HEK293 (cell line): ENCODE measurements around the gene THRA.

Experiments used
- CTCF ChIA-PET: fragments of 350-600 bp; formaldehyde crosslinking; extraction: SDS; loops from one replicate; lab custom pipeline; 2021; ENCODE audit warnings: antibody characterized with exemption; lab: Yijun Ruan, JAX
- POLR2A ChIA-PET: fragments of 300-600 bp; formaldehyde crosslinking; extraction: SDS; loops from one replicate; lab custom pipeline; 2020; ENCODE audit warnings: antibody characterized with exemption, inconsistent platforms; lab: Yijun Ruan, JAX
- H3K27ac ChIP-seq: fragments of 200-500 bp; sonication (Bioruptor generic); 2 replicates; pipeline ENCODE4 v1.5.1; 2014; ENCODE audit warnings: low read depth, low read length, control low read depth, inconsistent platforms; ENCODE audit errors: extremely low read depth
- H3K36me3 ChIP-seq, 2 experiments: fragments of 200-500 bp in 1 of 2; sonication (Bioruptor generic) in 1 of 2; 1 replicate in 1 of 2; 2 replicates in 1 of 2; pipeline ENCODE4 v1.5.1; 2014 to 2017; ENCODE audit warnings: inconsistent platforms in 2 of 2, low read length in 2 of 2; ENCODE audit not compliant: control insufficient read depth in 2 of 2, insufficient read depth in 1 of 2
- H3K4me1 ChIP-seq: fragments of 200-500 bp; sonication (Bioruptor generic); 2 replicates; pipeline ENCODE4 v1.5.1; 2014; ENCODE audit warnings: mild to moderate bottlenecking, low read length, inconsistent platforms; ENCODE audit not compliant: control insufficient read depth, insufficient read depth
- H3K4me3 ChIP-seq: 2 replicates; pipeline ENCODE4 v1.5.1; 2011; ENCODE audit warnings: low read depth, mild to moderate bottlenecking, control low read depth, low read length, moderate library complexity
- H3K9me3 ChIP-seq: fragments of 200-500 bp; sonication (Bioruptor generic); 2 replicates; pipeline ENCODE4 v1.5.1; 2014; ENCODE audit warnings: low read depth, low read length, inconsistent platforms; ENCODE audit not compliant: control insufficient read depth, insufficient read depth
- GLI4 ChIP-seq: fragments of 450-650 bp; formaldehyde crosslinking; IDR thresholded peaks from 2 replicates; pipeline ENCODE4 v1.5.1; 2016; ENCODE audit warnings: missing biosample characterization, missing genetic modification characterization
- GLIS2 ChIP-seq: fragments of 450-650 bp; formaldehyde crosslinking; IDR thresholded peaks from 2 replicates; pipeline ENCODE4 v1.5.1; 2016; ENCODE audit warnings: missing biosample characterization, missing genetic modification characterization
- KLF10 ChIP-seq: fragments of 450-650 bp; IDR thresholded peaks from 2 replicates; pipeline ENCODE4 v1.5.1; 2018; ENCODE audit warnings: missing biosample characterization, mild to moderate bottlenecking, missing genetic modification characterization
- KLF7 ChIP-seq: fragments of 450-650 bp; formaldehyde crosslinking; IDR thresholded peaks from 2 replicates; pipeline ENCODE4 v1.5.1; 2016; ENCODE audit warnings: missing biosample characterization, missing genetic modification characterization, borderline replicate concordance
- MEIS1 ChIP-seq: sonication (generic); formaldehyde crosslinking; IDR thresholded peaks from 2 replicates; pipeline ENCODE4 v1.8.1; 2022; ENCODE audit warnings: missing genetic modification reagents, mild to moderate bottlenecking, borderline replicate concordance
- ZBTB1 ChIP-seq: fragments of 450-650 bp; formaldehyde crosslinking; IDR thresholded peaks from 2 replicates; pipeline ENCODE4 v1.5.1; 2016; ENCODE audit warnings: missing biosample characterization, missing genetic modification characterization
- ZBTB10 ChIP-seq: fragments of 450-650 bp; formaldehyde crosslinking; IDR thresholded peaks from 2 replicates; pipeline ENCODE4 v1.5.1; 2016; ENCODE audit warnings: missing biosample characterization, missing genetic modification characterization
- ZBTB20 ChIP-seq: fragments of 450-650 bp; formaldehyde crosslinking; IDR thresholded peaks from 2 replicates; pipeline ENCODE4 v1.5.1; 2016; ENCODE audit warnings: missing biosample characterization, missing genetic modification characterization
- ZEB2 ChIP-seq: fragments of 450-650 bp; formaldehyde crosslinking; IDR thresholded peaks from 2 replicates; pipeline ENCODE4 v1.5.1; 2016; ENCODE audit warnings: missing biosample characterization, missing genetic modification characterization
- ZFHX2 ChIP-seq: fragments of 450-650 bp; formaldehyde crosslinking; conservative IDR thresholded peaks from 2 replicates; pipeline ENCODE4 v1.5.1; 2016; ENCODE audit warnings: missing biosample characterization, missing genetic modification characterization
- ZNF175 ChIP-seq: fragments of 450-650 bp; formaldehyde crosslinking; IDR thresholded peaks from 2 replicates; pipeline ENCODE4 v1.5.1; 2016; ENCODE audit warnings: missing biosample characterization, missing genetic modification characterization
- ZNF19 ChIP-seq: fragments of 450-650 bp; formaldehyde crosslinking; IDR thresholded peaks from 2 replicates; pipeline ENCODE4; 2016; ENCODE audit warnings: missing biosample characterization, missing genetic modification characterization, low read depth
- ZNF214 ChIP-seq: fragments of 450-650 bp; formaldehyde crosslinking; IDR thresholded peaks from 2 replicates; pipeline ENCODE4 v1.5.1; 2017; ENCODE audit warnings: missing biosample characterization, mild to moderate bottlenecking, missing genetic modification characterization, borderline replicate concordance
- ZNF24 ChIP-seq: fragments of 450-650 bp; formaldehyde crosslinking; IDR thresholded peaks from 2 replicates; pipeline ENCODE4 v1.5.1; 2016; ENCODE audit warnings: missing biosample characterization, missing genetic modification characterization
- ZNF341 ChIP-seq: fragments of 450-650 bp; formaldehyde crosslinking; IDR thresholded peaks from 2 replicates; pipeline ENCODE4; 2016; ENCODE audit warnings: low read depth, missing biosample characterization, missing genetic modification characterization
- ZNF423 ChIP-seq: fragments of 450-650 bp; formaldehyde crosslinking; IDR thresholded peaks from 2 replicates; pipeline ENCODE4 v1.5.1; 2016; ENCODE audit warnings: missing biosample characterization, missing genetic modification characterization
- ZNF449 ChIP-seq: fragments of 450-650 bp; formaldehyde crosslinking; IDR thresholded peaks from 2 replicates; pipeline ENCODE4 v1.5.1; 2017; ENCODE audit warnings: missing biosample characterization, mild to moderate bottlenecking, missing genetic modification characterization, moderate library complexity
- ZNF544 ChIP-seq: fragments of 450-650 bp; formaldehyde crosslinking; IDR thresholded peaks from 2 replicates; pipeline ENCODE4 v1.5.0; 2017; ENCODE audit warnings: missing biosample characterization, missing genetic modification characterization
- ZNF558 ChIP-seq: fragments of 450-650 bp; formaldehyde crosslinking; IDR thresholded peaks from 2 replicates; pipeline ENCODE4 v1.5.1; 2016; ENCODE audit warnings: missing biosample characterization, missing genetic modification characterization
- ZNF629 ChIP-seq: fragments of 450-650 bp; formaldehyde crosslinking; IDR thresholded peaks from 2 replicates; pipeline ENCODE4 v1.5.1; 2017; ENCODE audit warnings: missing biosample characterization, missing genetic modification characterization
- TF ChIP-seq, protein P1 (sequence below): fragments of 450-650 bp; formaldehyde crosslinking; IDR thresholded peaks from 2 replicates; pipeline ENCODE4 v1.5.1; 2017; ENCODE audit warnings: missing biosample characterization, missing genetic modification characterization
- TF ChIP-seq, protein P2 (sequence below): fragments of 450-650 bp; formaldehyde crosslinking; IDR thresholded peaks from 2 replicates; pipeline ENCODE4 v1.5.1; 2016; ENCODE audit warnings: missing biosample characterization, missing genetic modification characterization

THRA gene

GRCh38 chr17:40122999-40123810, 60.4 kb downstream of the THRA start (continued):
- TF ChIP-seq ZNF175 (tag by site-specific recombination) (no peak), ZEB2 (tag by site-specific recombination) (peak; percentile 88), ZBTB20 (tag by site-specific recombination) (peak; percentile 33; the same call in 1 of the 2 replicates), ZFHX2 (tag by site-specific recombination) (peak; percentile 67; the same call in 1 of the 2 replicates), GLI4 (tag by site-specific recombination) (no peak), MEIS1 (CRISPR knock-in tag) (no peak), GLIS2 (peak; percentile 79), ZNF341 (tag by site-specific recombination) (peak; percentile 40; the same call in 1 of the 2 replicates), ZBTB1 (tag by site-specific recombination) (no peak), ZNF449 (tag by site-specific recombination) (peak; percentile 52; the same call in 1 of the 2 replicates), ZNF544 (tag by site-specific recombination) (no peak), ZNF24 (tag by site-specific recombination) (peak; percentile 62; the same call in 1 of the 2 replicates), KLF7 (tag by site-specific recombination) (peak; percentile 50; the same call in 1 of the 2 replicates)
- TF ChIP-seq, protein P1, sequence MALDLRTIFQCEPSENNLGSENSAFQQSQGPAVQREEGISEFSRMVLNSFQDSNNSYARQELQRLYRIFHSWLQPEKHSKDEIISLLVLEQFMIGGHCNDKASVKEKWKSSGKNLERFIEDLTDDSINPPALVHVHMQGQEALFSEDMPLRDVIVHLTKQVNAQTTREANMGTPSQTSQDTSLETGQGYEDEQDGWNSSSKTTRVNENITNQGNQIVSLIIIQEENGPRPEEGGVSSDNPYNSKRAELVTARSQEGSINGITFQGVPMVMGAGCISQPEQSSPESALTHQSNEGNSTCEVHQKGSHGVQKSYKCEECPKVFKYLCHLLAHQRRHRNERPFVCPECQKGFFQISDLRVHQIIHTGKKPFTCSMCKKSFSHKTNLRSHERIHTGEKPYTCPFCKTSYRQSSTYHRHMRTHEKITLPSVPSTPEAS: peak; percentile 46; the same call in 1 of the 2 replicates

- CTCF ChIA-PET: interaction anchor here (0.8 to 4.8 kb wide), 12 partner anchors 9 to 410 kb away, joined by 3 to 82 read pairs (median 4); partner anchors contain the start of gene CASC3
- peak overlapping the region; percentile 72 for H3K4me3 ChIP-seq
- no peaks in the 10 kb centered on the region; the same call in none of the 2 replicates for H3K4me1 ChIP-seq
- H3K36me3 ChIP-seq: peaks cover 35 to 37% of the 10 kb centered on the region in 2 experiments
- H3K9me3 ChIP-seq: no peaks in the 10 kb centered on the region
- peak overlapping the region; percentile 95 for H3K27ac ChIP-seq
- POLR2A ChIA-PET: interaction anchor here (0.7 to 7.5 kb wide), 8 partner anchors 10 to 89 kb away, joined by 3 to 109 read pairs (median 12); partner anchors contain the start of genes CASC3, MED24, NR1D1 and THRA
- 0 out of 2 replicates have a peak, but pooled peaks have one; percentile 34 for TF ChIP-seq KLF10 (tag by site-specific recombination)
- TF ChIP-seq ZNF558: peak; percentile 3; the same call in 1 of the 2 replicates
- TF ChIP-seq ZNF19: no peak
- TF ChIP-seq ZNF629 (tag by site-specific recombination): no peak
- TF ChIP-seq ZNF423: 0 out of 2 replicates have a peak, but pooled peaks have one; percentile 0
- TF ChIP-seq, all 188 proteins: peak for 3
Observed at GRCh38 chr17:40123811-40124114, 61.0 kb downstream of the THRA start.

GRCh38 chr17:40124279-40125141, 61.7 kb downstream of the THRA start:
- peaks cover 42 to 45% of the 10 kb centered on the region in 2 experiments for H3K36me3 ChIP-seq
- no peaks in the 10 kb centered on the region; the same call in none of the 2 replicates for H3K4me1 ChIP-seq
- CTCF ChIA-PET: interaction anchor here (0.6 to 4.8 kb wide), 13 partner anchors 8 to 1463 kb away, joined by 3 to 82 read pairs (median 4); partner anchors contain the start of gene CASC3
- no peaks in the 10 kb centered on the region for H3K9me3 ChIP-seq
- H3K27ac ChIP-seq: peak overlapping the region; percentile 95
- H3K4me3 ChIP-seq: peak overlapping the region; percentile 72
- POLR2A ChIA-PET: interaction anchor here (0.7 to 7.5 kb wide), 9 partner anchors 10 to 70 kb away, joined by 3 to 109 read pairs (median 8); partner anchors contain the start of genes CASC3, MED24, NR1D1 and THRA
- TF ChIP-seq ZNF214 (tag by site-specific recombination) (no peak), ZBTB10 (tag by site-specific recombination) (no peak)
- TF ChIP-seq, protein P2, sequence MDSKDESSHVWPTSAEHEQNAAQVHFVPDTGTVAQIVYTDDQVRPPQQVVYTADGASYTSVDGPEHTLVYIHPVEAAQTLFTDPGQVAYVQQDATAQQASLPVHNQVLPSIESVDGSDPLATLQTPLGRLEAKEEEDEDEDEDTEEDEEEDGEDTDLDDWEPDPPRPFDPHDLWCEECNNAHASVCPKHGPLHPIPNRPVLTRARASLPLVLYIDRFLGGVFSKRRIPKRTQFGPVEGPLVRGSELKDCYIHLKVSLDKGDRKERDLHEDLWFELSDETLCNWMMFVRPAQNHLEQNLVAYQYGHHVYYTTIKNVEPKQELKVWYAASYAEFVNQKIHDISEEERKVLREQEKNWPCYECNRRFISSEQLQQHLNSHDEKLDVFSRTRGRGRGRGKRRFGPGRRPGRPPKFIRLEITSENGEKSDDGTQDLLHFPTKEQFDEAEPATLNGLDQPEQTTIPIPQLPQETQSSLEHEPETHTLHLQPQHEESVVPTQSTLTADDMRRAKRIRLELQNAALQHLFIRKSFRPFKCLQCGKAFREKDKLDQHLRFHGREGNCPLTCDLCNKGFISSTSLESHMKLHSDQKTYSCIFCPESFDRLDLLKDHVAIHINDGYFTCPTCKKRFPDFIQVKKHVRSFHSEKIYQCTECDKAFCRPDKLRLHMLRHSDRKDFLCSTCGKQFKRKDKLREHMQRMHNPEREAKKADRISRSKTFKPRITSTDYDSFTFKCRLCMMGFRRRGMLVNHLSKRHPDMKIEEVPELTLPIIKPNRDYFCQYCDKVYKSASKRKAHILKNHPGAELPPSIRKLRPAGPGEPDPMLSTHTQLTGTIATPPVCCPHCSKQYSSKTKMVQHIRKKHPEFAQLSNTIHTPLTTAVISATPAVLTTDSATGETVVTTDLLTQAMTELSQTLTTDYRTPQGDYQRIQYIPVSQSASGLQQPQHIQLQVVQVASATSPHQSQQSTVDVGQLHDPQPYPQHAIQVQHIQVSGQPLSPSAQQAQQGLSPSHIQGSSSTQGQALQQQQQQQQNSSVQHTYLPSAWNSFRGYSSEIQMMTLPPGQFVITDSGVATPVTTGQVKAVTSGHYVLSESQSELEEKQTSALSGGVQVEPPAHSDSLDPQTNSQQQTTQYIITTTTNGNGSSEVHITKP (tag by site-specific recombination): peak; percentile 80
